BJ (cell line): Measurements from ENCODE around the gene GCC2. TPM values are rescaled to one million over a fixed set of nuclear protein-coding genes. Genes with fewer than 3 reads are reported as not detected.
"Not testable (repeated sequence)": the region's sequence is repeated elsewhere in the genome, so short reads cannot be mapped to it uniquely, and the experiment has no call there.

ENCODE experiments used
- CTCF ChIA-PET: fragments of 350-600 bp; formaldehyde crosslinking; extraction: SDS; loops from one replicate; lab custom pipeline; 2021; ENCODE audit warnings: antibody characterized with exemption, inconsistent platforms; lab: Yijun Ruan, JAX
- POLR2A ChIA-PET: fragments of 300-600 bp; sonication (Branson Sonifier 250); formaldehyde crosslinking; extraction: SDS; loops from one replicate; lab custom pipeline; 2021; ENCODE audit warnings: antibody characterized with exemption; lab: Charles Lee
- DNase-seq: peaks from one replicate; pipeline ENCODE4 v3.0.0-alpha.2; 2011; ENCODE audit warnings: low read depth
- H3K27me3 ChIP-seq: 2 replicates; pipeline ENCODE4 v1.6.0; 2011; ENCODE audit warnings: low read length; ENCODE audit not compliant: control insufficient read depth, insufficient read depth
- H3K36me3 ChIP-seq: 2 replicates; pipeline ENCODE4 v1.5.1; 2011; ENCODE audit warnings: low read length; ENCODE audit not compliant: control insufficient read depth, insufficient read depth
- H3K4me3 ChIP-seq: 2 replicates; pipeline ENCODE4 v1.5.1; 2011; ENCODE audit warnings: low read depth, mild to moderate bottlenecking, control low read depth, low read length
- CTCF ChIP-seq: IDR thresholded peaks from 2 replicates; pipeline ENCODE4 v1.5.1; 2011; ENCODE audit warnings: low read depth, mild to moderate bottlenecking, control low read depth, inconsistent platforms, low read length, moderate library complexity; ENCODE audit not compliant: insufficient read depth
- polyA plus RNA-seq: library from polyadenylated mRNA; depleted of rRNA; stranded (reverse); fragments of >200 nt; gene quantifications from 2 replicates; pipeline ENCODE4 v1.2.3, GENCODE V29; 2011; rRNA removed
- small RNA-seq: library from RNA; depleted of rRNA; stranded (forward); fragments of <200 nt; gene quantifications from one replicate; pipeline ENCODE3, GENCODE V24; 2012; ENCODE audit warnings: low replicate concordance, low read depth; ENCODE audit not compliant: insufficient read length

The GCC2 gene
- polyA plus RNA-seq, 1 experiment, result 4.7 TPM

- TF ChIP-seq CTCF, result no peak
- no peaks in the 10 kb centered on the region for H3K27me3 ChIP-seq
- H3K4me3 ChIP-seq, result no peak overlapping the region
- ChIA-PET POLR2A (no interaction called here), CTCF (no interaction called here)
- H3K36me3 ChIP-seq, result no peaks in the 10 kb centered on the region
- DNase-seq, result no peak
These were observed 106.6 kb downstream of the GCC2 start for GRCh38 chr2:108555572-108555971.

GRCh38 chr2:108556581-108556980 lies 107.6 kb downstream of the GCC2 start:
- CTCF ChIA-PET, result interaction anchor here (0.9 kb wide), 1 partner anchor 11 kb away, joined by 3 read pairs; no protein-coding TSS in a partner anchor
- POLR2A ChIA-PET, result not testable (repeated sequence)
- peak; percentile 55 for DNase-seq

More at GRCh38 chr2:108556581-108556980, 107.6 kb downstream of the GCC2 start:
- H3K4me3 ChIP-seq, H3K27me3 ChIP-seq, H3K36me3 ChIP-seq: not testable (repeated sequence)

Small RNA genes within 50 kb of the gene (small RNA-seq; reads per million reads assigned to genes)
- not detected for gene SMIM12P1

Other genes with a start within 250 kb of the GCC2 start
- not detected in 2 replicates for gene SULT1C3, start 209.2 kb upstream of the GCC2 start, polyA plus RNA-seq
- not detected in 2 replicates for gene SULT1C2, start 160.3 kb upstream of the GCC2 start, polyA plus RNA-seq
- 0.05 TPM in 1 of 2 replicates, not detected in the other for gene SULT1C4, start 71.3 kb upstream of the GCC2 start, polyA plus RNA-seq
- 82.8 and 103 TPM in 2 replicates for gene LIMS1, start 85.3 kb downstream of the GCC2 start, polyA plus RNA-seq